B cell (primary cell): ENCODE data around the gene DENND1A.

Experiments used
- CTCF ChIP-seq: fragments of 200-600 bp; IDR thresholded peaks from one replicate; pipeline ENCODE4 v1.8.0; 2022; ENCODE audit warnings: antibody characterized with exemption, mild to moderate bottlenecking
- EZH2 ChIP-seq: IDR thresholded peaks from 2 replicates; pipeline ENCODE4 v1.6.1; 2012; ENCODE audit warnings: borderline replicate concordance, low read depth, mild to moderate bottlenecking, moderate library complexity, low read length; ENCODE audit not compliant: insufficient read depth, poor library complexity, severe bottlenecking

GRCh38 chr9:123540457-123540856 is 389.5 kb downstream of the DENND1A start:
- TF ChIP-seq EZH2 (no peak), CTCF (no peak)
